NK-92 (cell line): ENCODE results near the gene DRC3.

Experiments used
- DNase-seq: peaks from one replicate; lab custom pipeline; 2025; ENCODE audit not compliant: unreplicated experiment; lab: John Stamatoyannopoulos, UW

DRC3 gene

DNA sequence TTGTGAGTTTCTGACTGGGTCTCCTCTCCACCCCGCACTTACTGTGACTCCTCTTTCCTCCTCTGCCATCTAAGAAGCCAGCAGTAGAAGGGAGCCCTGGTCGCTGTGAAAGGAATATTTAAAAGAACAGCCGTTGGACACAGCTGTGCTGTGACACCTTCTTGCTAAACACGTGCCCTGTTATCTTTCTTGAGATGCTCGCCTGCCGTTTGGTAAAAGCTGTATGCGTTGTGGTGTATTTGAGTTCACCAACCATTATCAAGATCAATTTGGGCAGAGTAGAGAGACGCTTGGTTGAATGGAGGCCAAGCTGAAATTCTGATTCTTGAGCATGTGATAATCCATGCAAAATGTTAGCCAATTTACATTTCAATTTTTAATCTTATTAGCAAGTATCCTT lies 70.3 kb downstream of the DRC3 start:
- DNase-seq: no peak

DNA sequence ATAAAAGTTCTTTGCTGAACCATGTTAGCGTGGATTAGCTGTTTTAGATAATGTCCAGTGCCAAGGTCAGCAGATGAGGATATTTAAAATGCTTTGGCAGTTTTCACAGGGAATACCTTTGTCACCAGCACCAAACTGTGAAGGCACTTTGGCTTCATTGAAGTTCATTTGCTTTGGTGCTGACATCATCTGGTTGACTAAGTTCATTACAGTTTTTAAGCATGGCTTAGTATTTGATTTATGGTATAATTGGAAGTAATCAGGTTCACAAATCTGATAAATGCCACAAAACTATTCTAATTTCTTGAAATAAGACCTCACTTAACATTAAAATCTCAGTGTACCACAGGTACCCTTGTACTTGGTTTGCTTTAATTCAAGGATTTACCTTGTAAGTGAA lies 70.8 kb downstream of the DRC3 start:
- DNase-seq: no peak

DNA sequence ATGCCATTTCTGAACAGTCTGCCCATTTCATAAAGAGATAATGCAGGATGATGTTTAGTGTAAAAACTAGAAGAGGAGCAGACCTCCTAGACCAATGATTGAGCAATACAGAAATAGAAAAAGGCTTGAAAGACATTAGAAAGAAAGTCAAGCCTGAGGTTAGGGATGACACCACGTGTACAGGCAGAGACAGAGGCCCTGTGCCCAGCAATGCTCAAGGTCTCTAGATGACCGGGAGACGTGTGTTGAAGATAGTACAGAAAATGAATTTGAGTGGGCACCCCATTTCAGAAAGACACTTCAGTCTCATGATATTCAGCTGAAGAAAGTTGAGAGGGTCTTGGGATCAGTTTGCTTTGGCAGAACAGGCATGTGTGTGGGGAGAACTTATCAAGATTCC lies 71.9 kb downstream of the DRC3 start:
- no peak for DNase-seq

DNA sequence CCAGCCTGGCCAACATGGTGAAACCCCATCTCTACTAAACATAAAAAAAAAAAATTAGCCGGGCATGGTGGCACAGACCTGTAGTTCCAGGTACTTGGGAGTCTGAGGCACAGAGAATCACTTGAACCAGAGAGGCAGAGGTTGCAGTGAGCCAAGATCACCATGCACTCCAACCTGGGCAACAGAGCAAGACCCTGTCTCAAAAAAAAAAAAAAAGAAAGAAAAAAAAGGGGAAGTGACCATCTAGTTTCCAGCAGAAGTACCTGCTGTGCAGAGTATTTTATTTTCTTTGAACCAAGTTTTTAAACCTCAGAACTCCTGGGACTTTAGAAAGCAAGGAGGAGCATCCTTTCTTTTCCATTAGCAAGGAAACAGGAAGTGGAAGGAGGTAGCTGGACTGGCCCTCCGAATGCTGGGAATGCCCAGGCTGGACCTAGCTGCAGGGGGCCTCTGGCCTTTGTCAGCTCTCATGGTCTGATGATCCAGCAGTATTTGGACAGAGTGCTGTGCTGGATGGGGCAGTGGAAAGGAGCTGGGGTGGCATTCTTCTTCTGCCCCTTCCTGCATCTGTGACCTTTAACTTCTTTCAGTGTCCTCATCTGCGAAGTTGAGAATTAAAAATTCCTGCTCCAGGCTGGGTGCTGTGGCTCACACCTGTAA lies 73.2 kb downstream of the DRC3 start:
- DNase-seq: no peak

DNA sequence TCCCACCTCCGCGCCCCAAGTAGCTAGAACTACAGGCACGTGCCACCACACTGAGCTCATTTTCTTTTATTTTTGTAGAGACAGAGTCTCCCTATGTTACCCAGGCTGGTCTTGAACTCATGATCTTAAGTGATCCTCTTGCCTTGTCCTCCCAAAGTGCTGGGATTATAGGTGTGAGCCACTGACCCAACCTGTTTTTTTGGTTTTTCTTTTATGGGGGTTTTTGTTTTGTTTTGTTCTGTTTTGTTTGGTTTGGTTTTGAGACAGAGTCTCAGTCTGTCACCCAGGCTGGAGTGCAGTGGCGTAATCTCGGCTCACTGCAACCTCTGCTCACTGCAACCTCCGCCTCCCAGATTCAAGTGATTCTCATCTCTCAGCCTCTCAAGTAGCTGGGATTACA lies 82.9 kb downstream of the DRC3 start:
- DNase-seq: no peak

DNA sequence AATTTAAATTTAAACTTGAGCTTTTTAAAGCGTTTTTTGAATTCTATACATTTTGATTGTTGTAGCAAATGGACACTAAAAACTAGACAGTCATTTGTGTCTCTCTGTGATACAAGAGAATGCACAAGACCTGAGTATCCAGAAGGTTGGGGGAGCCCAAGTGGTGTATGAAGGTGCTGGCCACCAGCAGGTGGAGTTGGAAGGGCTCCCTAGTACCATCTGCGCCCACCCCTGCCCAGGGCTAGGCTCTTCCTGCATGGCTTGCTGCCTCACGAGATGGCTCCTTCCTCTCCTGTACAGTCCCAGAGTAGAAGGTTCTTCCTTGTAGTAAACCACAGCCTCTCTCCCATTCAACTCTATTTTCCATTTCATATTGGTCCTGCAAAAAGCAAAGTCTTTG lies 83.6 kb downstream of the DRC3 start:
- no peak for DNase-seq

DNA sequence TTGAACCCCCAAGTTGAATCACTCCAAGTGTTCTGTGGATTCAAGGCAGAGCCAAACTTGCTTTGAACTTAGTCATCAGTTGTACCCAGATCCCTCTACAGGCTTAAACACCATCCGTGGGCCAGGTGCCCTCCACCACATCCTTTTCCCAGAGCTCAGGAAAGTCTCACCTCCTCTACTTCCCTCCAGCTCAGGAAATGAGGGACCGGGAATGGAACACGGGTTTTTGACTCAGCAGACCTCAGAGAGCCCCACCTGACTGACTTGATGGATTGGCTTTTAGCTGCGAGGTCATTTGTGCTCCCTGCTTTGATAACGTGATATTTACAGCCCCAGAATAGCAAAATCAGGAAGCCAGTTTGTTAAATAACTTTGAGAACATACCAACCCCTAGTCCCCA lies 86.6 kb downstream of the DRC3 start:
- no peak for DNase-seq

DNA sequence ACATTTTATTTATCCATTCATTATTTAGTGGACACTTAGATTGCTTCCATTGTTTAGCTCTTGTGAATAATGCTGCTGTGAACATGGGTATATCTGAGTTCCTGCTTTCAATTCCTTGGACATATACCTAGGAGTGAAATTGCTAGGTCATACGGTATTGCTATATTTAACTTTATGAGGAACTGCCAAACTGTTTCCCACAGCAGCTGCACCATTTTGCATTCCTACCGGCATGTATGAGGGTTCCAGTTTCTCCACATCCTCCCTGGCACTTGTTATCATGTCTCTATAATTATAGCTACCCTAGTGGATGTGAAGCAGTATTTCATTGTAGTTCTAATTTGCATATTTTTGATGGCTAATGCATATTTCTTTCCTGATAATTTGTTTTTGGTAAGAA lies 91.4 kb downstream of the DRC3 start:
- DNase-seq: no peak

DNA sequence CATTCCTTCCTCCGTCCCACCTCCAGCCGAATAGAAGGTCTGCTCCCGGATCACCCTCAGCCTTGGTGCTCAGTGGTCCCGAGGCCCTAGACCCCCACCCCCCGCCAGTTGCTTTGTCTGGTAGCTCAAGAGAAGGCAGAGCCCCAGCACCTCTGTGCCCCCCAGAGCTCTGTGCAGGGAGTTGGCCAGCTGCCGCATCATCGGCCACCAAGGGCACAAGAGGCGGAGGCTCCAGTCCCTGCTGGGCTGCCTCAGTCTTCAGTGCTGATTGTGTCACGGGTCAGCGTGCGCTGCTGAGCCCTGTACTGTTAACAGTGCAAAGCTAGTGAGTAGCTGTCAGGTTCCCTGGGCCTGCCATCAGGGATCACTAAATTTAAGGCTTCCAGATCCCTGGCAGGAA lies 92.9 kb downstream of the DRC3 start:
- DNase-seq: no peak
